Femur (tissue), 1 donor: ENCODE results near the gene LPCAT2.

Experiments
- DNase-seq: peaks from one replicate; pipeline ENCODE4 v3.0.0-alpha.2; 2017

LPCAT2 gene

GRCh38 chr16:55557186-55557585, 48.3 kb downstream of the LPCAT2 start:
- no peak for DNase-seq

GRCh38 chr16:55559233-55559632, 50.4 kb downstream of the LPCAT2 start:
- no peak for DNase-seq

- no peak for DNase-seq
Observed at GRCh38 chr16:55559933-55560516, 51.2 kb downstream of the LPCAT2 start.

GRCh38 chr16:55561319-55561848, 52.5 kb downstream of the LPCAT2 start:
- DNase-seq: no peak

- DNase-seq: no peak
Observed at GRCh38 chr16:55562936-55563335, 54.1 kb downstream of the LPCAT2 start.

- DNase-seq: no peak
Observed at GRCh38 chr16:55563797-55564196, 54.9 kb downstream of the LPCAT2 start.

- DNase-seq: no peak
Observed at GRCh38 chr16:55565086-55565485, 56.2 kb downstream of the LPCAT2 start.

GRCh38 chr16:55566432-55567175, 57.7 kb downstream of the LPCAT2 start, which contains the start of gene CAPNS2:
Gene CAPNS2, plus strand, starts transcription at chr16:55566684. Its CDS starts 73 bp downstream, at chr16:55566757.
- no peak for DNase-seq

- DNase-seq: no peak
Observed at GRCh38 chr16:55567382-55567781, 58.5 kb downstream of the LPCAT2 start.

GRCh38 chr16:55568207-55568606, 59.3 kb downstream of the LPCAT2 start:
- DNase-seq: no peak

GRCh38 chr16:55569025-55569424, 60.2 kb downstream of the LPCAT2 start:
- peak; percentile 55 for DNase-seq

- no peak for DNase-seq
Observed at GRCh38 chr16:55570159-55570558, 61.3 kb downstream of the LPCAT2 start.

- no peak for DNase-seq
Observed at GRCh38 chr16:55571191-55571897, 62.5 kb downstream of the LPCAT2 start.

GRCh38 chr16:55572439-55572838, 63.6 kb downstream of the LPCAT2 start:
- no peak for DNase-seq

GRCh38 chr16:55574811-55575210, 65.9 kb downstream of the LPCAT2 start:
- DNase-seq: no peak

- DNase-seq: peak; percentile 51
Observed at GRCh38 chr16:55575496-55575895, 66.6 kb downstream of the LPCAT2 start.

GRCh38 chr16:55576384-55576783, 67.5 kb downstream of the LPCAT2 start:
- DNase-seq: peak; percentile 89

- DNase-seq: no peak
Observed at GRCh38 chr16:55577887-55578286, 69.0 kb downstream of the LPCAT2 start.

GRCh38 chr16:55585631-55586030, 76.8 kb downstream of the LPCAT2 start:
- DNase-seq: no peak

GRCh38 chr16:55588799-55589198, 79.9 kb downstream of the LPCAT2 start:
- no peak for DNase-seq

- DNase-seq: no peak
Observed at GRCh38 chr16:55592306-55592705, 83.4 kb downstream of the LPCAT2 start.

- DNase-seq: no peak
Observed at GRCh38 chr16:55597928-55598327, 89.1 kb downstream of the LPCAT2 start.

- DNase-seq: no peak
Observed at GRCh38 chr16:55605754-55606336, 97.0 kb downstream of the LPCAT2 start.
